Vagina (tissue), 2 donors: ENCODE results near the gene TMEM233.

Experiments used
- POLR2A ChIP-seq, 2 donors: fragments of 450-650 bp; IDR thresholded peaks; one replicate each; pipeline ENCODE4 v1.6.1; 2017; ENCODE audit warnings: antibody characterized with exemption in 2 of 2, mild to moderate bottlenecking in 2 of 2, moderate library complexity in 2 of 2
- POLR2AphosphoS5 ChIP-seq, 2 donors: sonication (generic); formaldehyde crosslinking; IDR thresholded peaks; one replicate each; pipeline ENCODE4 v1.9.0; 2017; ENCODE audit warnings: antibody characterized with exemption in 2 of 2, mild to moderate bottlenecking in 2 of 2, low read depth in 1 of 2; ENCODE audit not compliant: insufficient read depth in 1 of 2
- TF ChIP-seq, protein P1 (sequence below), 3 experiments: fragments of 450-650 bp in 2 of 3; fragments of 200-600 bp in 1 of 3; sonication (generic) in 1 of 3; IDR thresholded peaks; one replicate each; pipeline ENCODE4 v1.5.1; 2017 to 2019; ENCODE audit warnings: antibody characterized with exemption in 3 of 3, mild to moderate bottlenecking in 2 of 3, moderate library complexity in 2 of 3

DNA sequence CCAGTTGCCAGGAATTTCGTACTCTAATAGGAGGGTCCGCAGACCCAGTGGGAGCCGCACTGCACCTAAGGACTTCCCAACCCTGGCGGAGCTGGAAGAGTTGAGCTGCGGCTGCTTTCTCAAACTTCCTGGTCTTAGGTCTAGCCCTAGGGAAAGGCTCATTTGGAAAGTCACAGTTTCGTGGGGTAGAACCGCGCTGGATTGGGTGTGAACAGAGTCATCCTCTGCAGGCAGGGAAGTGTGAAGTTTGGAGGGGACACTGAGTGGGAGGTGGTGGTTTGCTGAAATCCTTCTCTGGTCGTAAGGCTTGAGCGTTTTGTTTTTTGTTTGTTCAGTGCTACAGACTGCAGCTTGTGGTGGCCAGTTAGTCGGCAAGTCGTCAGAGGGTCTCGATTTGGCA, 93.2 kb downstream of the TMEM233 start:
- TF ChIP-seq, protein P1, sequence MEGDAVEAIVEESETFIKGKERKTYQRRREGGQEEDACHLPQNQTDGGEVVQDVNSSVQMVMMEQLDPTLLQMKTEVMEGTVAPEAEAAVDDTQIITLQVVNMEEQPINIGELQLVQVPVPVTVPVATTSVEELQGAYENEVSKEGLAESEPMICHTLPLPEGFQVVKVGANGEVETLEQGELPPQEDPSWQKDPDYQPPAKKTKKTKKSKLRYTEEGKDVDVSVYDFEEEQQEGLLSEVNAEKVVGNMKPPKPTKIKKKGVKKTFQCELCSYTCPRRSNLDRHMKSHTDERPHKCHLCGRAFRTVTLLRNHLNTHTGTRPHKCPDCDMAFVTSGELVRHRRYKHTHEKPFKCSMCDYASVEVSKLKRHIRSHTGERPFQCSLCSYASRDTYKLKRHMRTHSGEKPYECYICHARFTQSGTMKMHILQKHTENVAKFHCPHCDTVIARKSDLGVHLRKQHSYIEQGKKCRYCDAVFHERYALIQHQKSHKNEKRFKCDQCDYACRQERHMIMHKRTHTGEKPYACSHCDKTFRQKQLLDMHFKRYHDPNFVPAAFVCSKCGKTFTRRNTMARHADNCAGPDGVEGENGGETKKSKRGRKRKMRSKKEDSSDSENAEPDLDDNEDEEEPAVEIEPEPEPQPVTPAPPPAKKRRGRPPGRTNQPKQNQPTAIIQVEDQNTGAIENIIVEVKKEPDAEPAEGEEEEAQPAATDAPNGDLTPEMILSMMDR (IDR thresholded peaks at IDR 0.05): no peak
- TF ChIP-seq POLR2A (IDR thresholded peaks at IDR 0.05) (no peak), POLR2AphosphoS5 (IDR thresholded peaks at IDR 0.05; ENCODE audit: insufficient read depth in 1 of 2, low read depth in 1 of 2) (no peak)
